ENCODE data around the gene RTKN. TPM values are rescaled to one million over a fixed set of nuclear protein-coding genes. Genes with fewer than 3 reads are reported as not detected.

Gene RTKN
- total RNA-seq, 1 donor from 2014 or later = 24.6 TPM

GRCh38 chr2:74375838-74376237 is 65.9 kb downstream of the RTKN start:
- no peaks in the 10 kb centered on the region for H3K27me3 ChIP-seq
- H3K4me3 ChIP-seq = no peak overlapping the region
- DNase-seq (ENCODE audit: extremely low spot score in 2 of 2) = no peak
- no peak for TF ChIP-seq POLR2AphosphoS5 (IDR thresholded peaks at IDR 0.05; ENCODE audit: insufficient read depth in 1 of 2, low read depth in 1 of 2)
- TF ChIP-seq POLR2A (IDR thresholded peaks at IDR 0.05) = no peak
- TF ChIP-seq CTCF (IDR thresholded peaks at IDR 0.05) = no peak
- no peaks in the 10 kb centered on the region for H3K9me3 ChIP-seq
- peaks cover 53% of the 10 kb centered on the region for H3K4me1 ChIP-seq
- intact Hi-C loops (cut with DNase I) = no loop called here
- peaks cover 0 to 22% of the 10 kb centered on the region in 2 donors for H3K36me3 ChIP-seq
- no peak overlapping the region for H3K27ac ChIP-seq

Other genes starting within 250 kb of the RTKN start
- 55.7 TPM for gene MTHFD2, start 243.3 kb downstream of the RTKN start, total RNA-seq
- 4.4 TPM for gene SLC4A5, start 98.5 kb downstream of the RTKN start, total RNA-seq
- 95.0 TPM for gene DCTN1, start 61.6 kb downstream of the RTKN start, total RNA-seq
- 2.7 TPM for gene C2orf81, start 20.3 kb downstream of the RTKN start, total RNA-seq
- 8.8 TPM for gene WDR54, start 20.2 kb downstream of the RTKN start, total RNA-seq
- 32.7 TPM for gene INO80B, start 13.2 kb upstream of the RTKN start, total RNA-seq
- gene WBP1, start 16.5 kb upstream of the RTKN start, total RNA-seq = 63.1 TPM
- gene MOGS, start 23.4 kb upstream of the RTKN start, total RNA-seq = 23.6 TPM
- 40.3 TPM for gene MRPL53, start 30.7 kb upstream of the RTKN start, total RNA-seq
- 41.3 TPM for gene CCDC142, start 41.1 kb upstream of the RTKN start, total RNA-seq
- gene TTC31, start 41.1 kb upstream of the RTKN start, total RNA-seq = 11.8 TPM
- not detected for gene LBX2, start 57.7 kb upstream of the RTKN start, total RNA-seq
- 14.7 TPM for gene PCGF1, start 65.8 kb upstream of the RTKN start, total RNA-seq
- 6.6 TPM for gene TLX2, start 72.5 kb upstream of the RTKN start, total RNA-seq
- 9.6 TPM for gene DQX1, start 84.3 kb upstream of the RTKN start, total RNA-seq
- gene AUP1, start 87.8 kb upstream of the RTKN start, total RNA-seq = 124 TPM
- gene HTRA2, start 88.0 kb upstream of the RTKN start, total RNA-seq = 24.3 TPM
- 6.1 TPM for gene LOXL3, start 112.0 kb upstream of the RTKN start, total RNA-seq
- gene DOK1, start 112.8 kb upstream of the RTKN start, total RNA-seq = 20.1 TPM
- gene M1AP, start 206.4 kb upstream of the RTKN start, total RNA-seq = 4.9 TPM
- 8.3 TPM for gene SEMA4F, start 212.3 kb upstream of the RTKN start, total RNA-seq

All from vagina (tissue), 2 donors.